ENCODE measurements around the gene KCNJ11.

KCNJ11 gene

DNA sequence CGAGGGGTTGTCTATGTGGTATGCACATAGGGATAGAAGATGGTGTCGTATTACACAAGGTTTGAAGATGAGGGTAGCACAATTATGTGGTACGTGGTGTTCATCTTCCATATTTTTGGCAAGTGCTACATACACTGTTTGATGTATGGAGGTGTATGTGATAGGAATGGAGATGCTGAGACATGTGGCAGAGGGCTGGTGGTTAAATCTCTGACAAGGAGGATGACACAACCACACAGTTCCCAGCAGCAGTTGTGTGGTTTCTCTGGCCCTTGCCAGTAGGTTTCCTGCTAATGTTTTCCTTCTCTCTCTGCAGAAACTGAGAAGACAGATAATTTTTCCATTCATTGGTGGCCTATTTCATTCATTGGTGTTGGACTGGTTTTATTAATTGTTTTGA lies 19.9 kb downstream of the KCNJ11 start:
- no peak for DNase-seq

GRCh38 chr11:17366495-17366894 lies 22.0 kb downstream of the KCNJ11 start:
- no peak for DNase-seq

GRCh38 chr11:17354601-17354991 lies 33.9 kb downstream of the KCNJ11 start:
- DNase-seq = peak in 25 of 51 donors; percentile 1 to 72 (median 29)

GRCh38 chr11:17353821-17354600 lies 34.4 kb downstream of the KCNJ11 start:
- peak in 1 of 51 donors; percentile 25 for DNase-seq

- DNase-seq = peak in 45 of 51 donors; percentile 12 to 83 (median 60)
Observed at GRCh38 chr11:17352950-17353820, 35.3 kb downstream of the KCNJ11 start.

- DNase-seq = peak in 33 of 51 donors; percentile 12 to 79 (median 42)
Observed at GRCh38 chr11:17351510-17352176, 36.8 kb downstream of the KCNJ11 start, which contains the start of gene NCR3LG1. Gene NCR3LG1 (plus strand): TSS chr11:17351800. CDS start chr11:17351970, 170 bp downstream.

DNA sequence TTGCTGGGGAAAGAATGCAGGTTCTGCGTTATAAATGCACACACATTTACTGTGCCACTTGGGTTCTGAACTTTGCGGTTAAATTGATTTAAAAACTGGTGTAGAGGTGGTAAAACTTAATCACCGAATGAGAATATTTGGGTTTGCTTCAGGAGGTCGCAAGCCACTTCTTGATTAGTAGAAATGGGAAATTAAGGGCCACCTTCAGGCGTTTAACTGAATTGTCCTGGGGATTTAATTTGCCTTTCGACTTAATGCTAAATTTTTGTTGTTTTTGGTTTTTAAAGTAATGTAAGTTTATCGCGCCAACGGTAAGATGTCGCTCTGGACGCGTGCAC lies 37.3 kb downstream of the KCNJ11 start:
- no peak for DNase-seq

DNA sequence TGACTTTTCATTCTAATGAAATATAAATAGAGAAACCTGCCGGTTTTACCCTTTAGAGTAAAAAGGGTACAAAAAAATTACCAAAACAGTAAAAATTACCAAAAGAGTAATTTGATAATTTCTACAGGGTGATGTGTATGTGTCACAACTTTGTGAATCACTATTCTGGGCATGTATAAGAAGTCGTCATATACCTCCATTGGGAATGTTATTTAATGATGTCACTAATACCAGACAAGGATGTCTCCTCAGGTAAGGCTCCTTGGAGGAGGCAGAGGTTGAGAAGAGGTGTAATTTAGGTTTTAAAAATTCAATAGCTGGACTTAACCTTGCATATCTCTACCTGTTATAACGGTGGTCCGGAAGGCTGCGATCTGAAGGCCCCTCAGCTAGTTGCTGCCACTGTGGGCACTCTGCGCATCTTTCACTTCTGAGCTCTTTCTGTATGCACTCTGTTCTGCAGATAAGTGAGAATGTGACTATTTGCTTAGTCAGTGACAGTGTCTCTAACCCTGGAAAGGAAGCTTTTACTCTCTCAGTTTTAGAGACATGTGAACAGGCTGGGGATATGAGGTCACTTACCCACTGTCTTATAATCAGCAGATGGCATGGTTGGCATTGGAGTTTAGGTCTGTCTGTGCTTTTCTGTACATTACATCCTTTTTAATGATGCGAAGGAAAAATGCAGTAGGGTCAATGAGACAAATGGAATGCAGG lies 37.8 kb downstream of the KCNJ11 start:
- no peak for DNase-seq

DNA sequence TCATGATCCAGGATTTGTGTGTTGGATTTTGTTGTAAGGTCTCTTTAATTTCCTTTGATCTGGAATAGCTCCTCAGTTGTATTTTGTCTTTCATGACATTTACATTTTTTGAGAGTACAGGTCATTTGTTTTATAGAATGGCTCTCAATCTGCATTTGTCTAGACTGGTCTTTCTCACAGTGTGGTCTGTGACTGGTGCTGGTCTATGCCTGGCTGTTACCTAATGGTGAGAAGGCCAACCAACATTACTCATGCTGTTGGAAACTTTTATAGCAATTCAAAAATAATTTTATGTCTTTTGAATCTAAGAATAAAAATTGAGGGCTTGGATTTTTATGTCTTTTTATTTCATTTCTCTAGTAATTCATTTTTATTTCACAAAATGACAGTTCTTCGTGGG lies 40.8 kb downstream of the KCNJ11 start:
- DNase-seq = no peak

DNA sequence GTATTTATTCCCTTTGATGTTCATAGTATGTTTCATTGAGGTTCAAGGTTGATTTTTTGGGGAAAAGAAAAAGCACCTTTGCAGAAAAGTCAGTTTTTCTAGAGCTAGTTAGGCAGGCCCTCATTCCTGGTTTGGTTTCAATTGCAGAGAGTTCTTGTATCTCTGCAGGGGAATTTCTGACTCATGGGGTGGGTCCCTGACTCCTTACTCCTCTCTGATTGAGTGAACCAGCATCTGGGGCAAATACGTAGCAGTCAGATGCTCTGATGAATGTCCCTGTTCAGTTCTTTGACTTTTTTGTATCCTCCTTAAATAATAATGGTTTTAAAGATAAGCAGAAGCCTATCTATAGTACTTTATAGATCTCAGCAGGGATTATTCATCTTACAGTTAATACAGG lies 44.6 kb downstream of the KCNJ11 start:
- no peak for DNase-seq

DNA sequence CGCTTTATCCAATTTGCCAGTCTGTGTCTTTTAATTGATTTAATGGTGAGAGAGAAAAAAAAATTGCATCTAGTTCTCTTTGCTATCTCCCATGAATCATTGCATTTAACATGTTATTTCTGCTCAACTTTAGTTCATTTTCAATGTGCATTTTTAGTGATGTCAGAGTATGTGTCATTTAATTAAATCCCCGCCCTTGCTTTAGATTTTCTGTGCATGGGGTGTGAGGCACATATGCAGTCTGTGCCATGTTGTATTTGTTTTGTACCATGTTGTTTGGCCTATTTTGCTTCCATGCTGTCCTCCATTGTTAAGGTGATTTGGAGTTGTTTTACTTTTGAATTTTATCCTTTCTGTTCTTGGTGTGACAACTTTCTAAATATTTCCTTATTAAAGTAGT lies 45.2 kb downstream of the KCNJ11 start:
- no peak for DNase-seq

Data from hypothalamus (tissue), 51 donors.